NCI-H524 (cell line): Measurements from ENCODE around the gene DCTD.

Experiments used
- DNase-seq, 2 experiments: peaks; one replicate each; lab custom pipeline; 2025; lab: John Stamatoyannopoulos, UW

DCTD gene

DNA sequence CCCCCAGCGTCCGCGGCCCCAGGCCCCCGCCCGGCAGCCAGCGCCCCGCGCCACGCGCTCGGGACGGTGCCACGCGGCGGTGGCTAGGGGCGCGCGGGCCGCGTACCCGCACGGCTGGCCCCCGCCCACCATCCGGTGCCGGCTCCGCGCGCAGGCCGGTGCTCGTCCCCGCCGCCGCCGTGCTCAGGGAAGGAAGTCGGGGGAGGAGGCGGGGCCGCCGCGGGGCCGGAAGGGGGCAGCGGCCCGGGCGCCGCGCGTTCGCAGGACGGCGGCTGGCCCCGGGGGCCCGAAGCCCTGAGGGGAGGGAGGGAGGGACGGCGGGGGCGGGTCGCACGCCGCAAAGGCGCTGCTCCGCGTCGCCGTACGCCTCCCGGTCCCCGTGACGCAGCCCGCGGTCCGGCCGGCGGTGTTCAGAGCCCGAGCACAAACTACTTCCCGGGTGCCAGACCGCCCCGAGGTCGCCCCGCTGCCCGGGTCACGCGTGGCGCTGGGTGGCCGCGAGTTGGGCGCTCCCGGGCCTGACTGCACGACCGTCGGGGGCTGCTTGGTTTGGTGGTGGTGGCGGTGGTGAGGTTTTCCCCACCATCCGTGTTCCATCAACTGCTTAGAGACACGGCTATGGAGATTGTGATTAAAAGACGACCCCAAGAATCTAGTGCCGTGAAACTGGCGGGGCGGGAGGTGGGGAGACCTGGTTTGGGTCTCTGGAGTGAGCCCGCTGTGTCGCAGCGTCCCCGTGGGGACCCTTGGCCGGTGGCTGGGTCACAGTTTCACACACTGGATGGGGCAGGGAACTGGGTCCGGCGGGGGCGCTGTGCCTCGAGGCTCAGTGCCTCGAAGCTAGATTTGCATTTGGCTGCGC, at the start of gene DCTD:
TSS of gene DCTD (minus strand) at position 205 of the 862 bp plus-strand sequence. CDS start 1,818 bp downstream, outside the sequence.
- DNase-seq: peak; percentile 43 to 44

DNA sequence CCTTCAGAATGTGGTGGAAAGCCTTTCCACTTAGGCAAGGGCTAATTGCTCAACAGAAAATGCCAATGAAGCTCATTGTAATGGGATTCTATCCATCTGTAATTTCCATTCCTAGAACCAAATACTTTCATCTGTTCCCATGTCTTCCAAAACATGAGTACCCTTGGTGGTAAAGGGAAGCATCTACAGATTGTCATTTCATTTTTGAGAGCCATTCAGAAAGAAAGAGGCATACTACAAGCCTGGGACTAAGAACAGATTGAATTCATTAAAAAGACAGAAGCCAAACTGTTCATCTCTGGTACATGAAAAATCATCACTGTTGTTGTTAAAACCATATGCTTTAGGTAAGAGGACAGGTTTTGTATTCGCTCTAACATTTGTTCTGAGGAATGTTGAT, 43.6 kb upstream of the DCTD start:
- DNase-seq: no peak

DNA sequence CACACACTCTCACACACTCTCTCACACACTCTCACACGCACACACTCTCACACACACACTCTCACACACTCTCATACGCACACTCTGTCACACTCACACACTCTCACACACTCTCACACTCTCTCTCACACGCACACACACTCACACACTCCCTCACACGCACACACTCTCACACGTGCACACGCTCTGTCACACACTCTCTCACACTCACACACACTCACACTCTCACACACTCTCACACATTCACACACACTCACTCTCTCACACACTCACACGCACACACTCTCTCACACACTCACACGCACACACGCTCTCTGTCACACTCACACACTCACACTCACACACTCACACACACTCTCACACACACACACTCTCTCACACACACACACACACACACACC, 43.0 kb upstream of the DCTD start:
- DNase-seq: no peak

DNA sequence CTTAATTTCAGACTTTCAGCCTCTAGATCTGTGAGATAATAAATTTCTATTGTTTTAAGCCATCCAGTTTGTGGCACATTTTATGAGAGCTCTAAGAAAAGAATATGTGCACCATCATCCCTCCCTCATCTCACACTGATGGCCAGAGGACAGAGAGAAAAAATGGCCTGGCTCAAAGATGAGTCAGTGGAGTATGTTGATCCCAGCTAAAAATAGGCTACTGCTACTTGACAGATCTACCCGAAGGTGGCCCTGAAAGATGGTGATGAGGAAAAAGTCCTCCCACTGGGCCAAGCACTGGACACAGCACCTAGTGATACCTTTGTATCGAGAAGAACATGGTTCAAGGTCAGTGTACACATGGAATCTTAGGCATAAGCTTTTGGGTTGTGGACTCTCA, 38.2 kb upstream of the DCTD start:
- no peak for DNase-seq

DNA sequence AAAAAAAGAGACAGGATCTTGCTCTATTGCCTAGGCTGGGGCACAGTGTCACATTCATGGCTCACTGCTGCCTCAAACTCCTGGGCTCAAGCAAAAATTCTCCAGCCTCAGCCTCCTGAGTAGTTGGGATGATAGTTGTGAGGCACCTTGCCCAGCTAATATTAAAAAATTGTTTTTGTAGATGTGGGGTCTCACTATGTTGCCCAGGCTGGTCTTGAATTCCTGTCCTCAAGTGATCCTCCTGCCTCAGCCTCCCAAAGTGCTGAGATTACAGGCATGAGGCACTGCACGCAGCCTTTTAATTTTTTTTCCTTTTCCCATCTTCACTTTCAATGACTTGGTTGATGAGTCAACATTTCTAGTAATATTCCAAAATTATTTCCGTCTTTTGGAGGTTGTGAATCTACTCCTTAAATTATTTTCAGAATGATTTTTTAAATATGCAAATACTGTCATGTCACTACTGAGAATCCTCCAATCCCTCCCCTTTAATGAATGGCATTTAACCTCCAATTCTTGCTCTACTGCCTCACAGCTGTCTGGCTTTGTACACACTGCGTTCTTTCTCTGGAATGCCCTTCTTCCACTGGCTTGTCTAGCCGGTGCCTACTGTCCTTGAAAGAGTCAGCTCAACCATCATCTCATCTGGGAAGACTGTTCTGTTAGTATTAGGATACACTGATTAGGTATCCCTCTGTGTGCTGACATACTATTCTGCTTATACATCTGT, 27.5 kb upstream of the DCTD start:
- DNase-seq: no peak

DNA sequence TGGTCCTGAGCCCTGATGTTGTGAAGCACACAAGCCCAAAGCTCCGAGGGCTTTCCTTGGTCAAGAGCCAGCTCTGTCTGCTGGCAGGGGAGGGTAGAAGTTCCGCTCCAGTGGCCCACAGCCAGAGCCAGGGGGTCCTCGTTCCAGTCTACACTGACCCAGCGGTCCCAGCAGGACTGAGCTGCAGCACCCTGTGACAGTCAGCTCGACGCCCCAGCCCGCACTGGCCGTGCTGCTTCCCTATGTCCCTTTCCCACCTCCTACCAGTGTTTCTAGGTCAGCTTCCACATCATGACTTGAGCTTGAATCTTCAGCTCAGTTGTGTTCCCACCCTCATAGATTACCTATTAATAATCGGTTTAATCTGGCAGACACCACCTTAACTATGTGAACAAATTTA, 22.5 kb upstream of the DCTD start:
- no peak for DNase-seq

DNA sequence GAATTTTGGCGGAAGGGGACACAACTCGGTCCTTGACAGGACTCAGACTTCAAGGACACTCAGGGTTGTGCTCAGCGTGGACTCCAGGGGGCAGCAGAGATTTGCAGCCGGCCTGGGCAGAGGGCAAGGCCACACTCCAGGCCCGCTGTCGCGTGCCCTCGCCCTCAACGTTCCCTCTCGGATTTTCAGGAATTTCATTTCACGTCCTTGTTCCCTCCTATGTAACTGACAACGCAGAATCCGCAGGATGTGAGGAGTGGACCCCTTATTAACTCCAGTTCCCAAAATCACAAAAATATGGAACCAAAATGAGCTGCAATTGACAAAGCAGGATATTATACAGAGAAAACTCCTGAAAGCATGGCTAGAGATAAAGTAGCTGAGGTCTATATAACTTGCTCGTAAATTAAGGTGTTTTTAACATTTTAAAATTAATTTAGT, 21.0 kb upstream of the DCTD start:
- DNase-seq: peak in 1 of 2 experiments; percentile 48

DNA sequence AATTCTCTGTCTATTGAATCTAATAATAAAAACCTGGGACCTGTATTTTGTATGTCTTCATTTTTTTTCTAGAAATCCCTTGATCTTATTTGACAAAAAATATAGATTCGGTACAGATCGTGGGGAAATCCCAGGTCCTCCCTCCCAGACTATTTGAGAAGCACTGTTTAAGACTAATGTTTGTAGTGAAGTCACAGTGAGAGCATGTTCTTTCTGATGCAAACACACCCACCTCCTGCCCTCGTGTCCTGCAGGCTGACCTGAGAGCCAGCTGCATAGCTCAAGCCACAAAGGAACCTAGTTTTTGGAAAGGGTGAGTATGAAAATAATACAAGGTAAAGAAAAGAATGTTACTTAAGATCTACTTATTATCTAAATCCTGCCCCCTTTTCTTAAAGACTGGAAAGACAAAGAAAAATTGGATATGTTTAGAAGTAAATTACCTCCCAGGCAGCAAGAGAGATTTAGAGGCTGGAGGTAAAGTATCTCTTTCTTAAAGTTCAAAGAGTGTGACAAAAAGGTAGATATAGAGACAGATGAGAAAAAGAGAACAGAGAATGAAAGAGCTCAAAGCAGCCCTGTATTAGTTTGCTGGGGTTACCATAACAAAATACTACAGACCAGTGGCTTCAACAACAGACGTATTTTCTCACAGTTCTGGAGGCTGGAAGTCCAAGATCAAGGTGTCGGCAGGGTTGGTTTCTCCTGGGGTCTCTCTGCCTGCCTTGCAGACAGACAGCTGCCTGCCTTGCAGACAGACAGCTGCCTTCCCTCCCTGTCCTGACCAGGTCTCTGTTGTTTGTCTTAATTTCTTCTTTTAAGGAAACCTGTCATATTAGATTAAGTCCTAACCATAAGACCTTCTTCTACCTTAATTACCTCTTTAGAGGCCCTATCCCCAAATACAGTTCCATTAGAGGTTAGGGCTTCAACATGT, 20.4 kb upstream of the DCTD start:
- no peak for DNase-seq

DNA sequence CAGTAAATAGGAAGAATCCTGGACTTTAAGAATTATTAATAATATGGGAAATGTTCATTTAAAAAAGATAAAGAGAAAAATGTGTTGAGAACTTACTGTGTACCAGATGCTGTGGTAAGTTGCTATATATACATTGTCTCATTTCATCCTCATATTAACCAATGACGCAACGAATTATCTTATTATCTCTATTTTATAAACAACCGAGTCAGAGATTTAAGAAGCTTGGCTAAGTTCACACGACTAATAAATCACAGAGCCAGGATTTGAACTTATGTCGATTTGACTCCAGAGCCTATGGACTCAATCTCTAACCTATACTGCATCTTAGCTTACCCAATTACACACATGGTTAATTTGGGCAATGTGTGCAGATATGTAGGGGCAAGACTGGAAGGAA, 15.5 kb upstream of the DCTD start:
- DNase-seq: no peak

DNA sequence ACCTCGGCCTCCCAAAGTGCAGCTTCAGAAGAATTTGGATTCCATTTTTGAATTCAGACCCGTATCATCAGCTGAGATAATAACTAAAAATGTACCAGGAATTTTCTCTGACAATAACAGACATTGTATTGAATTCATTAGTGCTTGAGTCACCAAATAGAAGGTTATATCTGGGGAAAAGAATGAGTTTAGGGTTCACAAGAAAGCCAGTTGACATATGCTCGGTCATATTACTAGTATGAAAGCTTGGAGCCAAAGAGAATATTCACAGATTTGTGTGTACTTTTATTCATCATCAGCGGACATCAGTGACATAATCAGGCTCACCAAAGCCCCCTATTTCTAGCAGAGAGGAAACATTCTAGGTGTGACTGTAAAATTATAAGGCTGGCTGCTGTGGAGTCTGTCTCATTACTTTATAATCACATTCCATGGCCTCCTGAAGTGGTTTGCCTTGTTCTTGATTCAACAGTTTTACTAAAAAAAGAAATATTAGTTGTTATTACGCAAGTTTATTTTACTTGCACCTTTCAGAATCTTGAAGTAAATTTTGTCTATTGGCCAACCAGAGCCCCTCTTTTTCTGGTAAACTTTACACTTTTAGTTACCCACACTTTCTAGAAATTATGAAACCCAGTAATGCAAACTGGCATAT, 14.6 kb upstream of the DCTD start:
- DNase-seq: no peak

DNA sequence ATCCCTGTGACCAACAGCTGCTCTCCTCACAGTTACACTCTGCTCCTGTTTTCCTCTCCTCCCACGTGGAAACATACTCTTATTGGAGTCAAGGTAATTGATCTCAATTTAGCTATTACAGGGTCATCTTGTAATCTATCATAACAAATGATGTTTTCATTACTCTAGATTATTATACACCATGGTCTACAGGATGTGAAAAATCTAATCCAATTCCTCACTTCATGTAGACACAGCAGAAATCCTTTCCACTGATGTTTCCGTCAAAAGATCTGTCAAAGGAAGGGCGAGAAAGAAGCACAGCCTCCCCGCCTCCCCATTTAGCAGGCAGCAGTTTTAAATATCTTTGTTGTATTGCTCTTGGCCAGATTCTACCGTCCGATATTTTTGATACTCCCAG, 13.7 kb upstream of the DCTD start:
- DNase-seq: no peak

DNA sequence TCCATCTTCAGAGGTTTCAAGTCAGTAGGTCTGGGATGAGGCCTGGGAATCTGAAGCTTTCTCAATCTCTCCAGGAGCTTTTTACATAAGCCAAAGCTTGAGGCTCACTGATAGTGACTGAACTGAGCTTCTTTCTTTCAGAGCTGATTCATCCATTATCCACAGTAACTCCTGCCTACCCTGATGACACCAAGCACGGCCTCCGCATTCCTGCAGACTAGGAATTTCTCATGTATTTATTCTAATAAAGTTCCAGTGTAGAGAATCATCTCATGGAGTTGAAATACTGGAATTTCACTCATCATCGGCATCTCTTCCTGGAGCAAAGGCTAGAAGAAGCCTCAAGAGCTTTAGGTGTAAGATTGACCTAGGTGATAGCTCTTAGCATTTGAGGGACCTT, 12.1 kb upstream of the DCTD start:
- DNase-seq: no peak

DNA sequence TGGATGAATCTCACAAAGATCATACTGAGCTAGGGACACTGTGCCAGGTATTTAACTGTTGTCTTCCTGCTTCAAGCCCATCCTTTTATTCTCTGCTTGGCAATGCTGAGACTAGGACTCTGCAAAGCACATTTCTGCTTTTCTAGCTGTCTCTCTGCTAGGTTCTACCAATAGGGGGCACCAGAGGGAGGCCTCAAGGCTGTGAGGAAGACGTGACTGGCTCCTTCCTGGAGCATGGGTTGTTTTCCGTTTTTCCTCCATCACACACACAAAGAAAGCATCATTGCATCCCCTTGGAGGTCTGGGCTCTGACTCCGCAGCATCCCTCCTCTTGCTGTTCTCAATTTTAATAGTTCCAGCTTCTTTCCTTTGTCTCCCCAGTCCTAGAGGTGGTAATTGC, 10.9 kb upstream of the DCTD start:
- no peak for DNase-seq

DNA sequence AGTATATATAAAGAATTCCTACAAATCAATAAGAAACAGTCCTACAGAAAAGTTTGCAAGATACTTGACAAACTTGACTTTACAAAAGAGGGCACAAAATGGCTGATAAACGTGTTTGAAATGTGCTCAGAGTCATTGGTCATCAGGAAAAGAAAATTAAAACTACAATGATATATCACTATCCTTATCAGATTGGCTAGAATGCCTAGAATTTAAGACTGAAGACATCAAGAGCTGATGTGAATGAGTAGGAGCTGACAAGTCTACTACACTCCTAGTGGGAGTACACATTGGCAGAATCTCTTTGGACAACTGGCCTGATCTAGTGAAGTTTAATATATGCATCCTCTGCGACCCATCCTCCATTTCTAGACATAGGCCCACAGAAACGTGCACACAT, 10.3 kb upstream of the DCTD start:
- DNase-seq: no peak

DNA sequence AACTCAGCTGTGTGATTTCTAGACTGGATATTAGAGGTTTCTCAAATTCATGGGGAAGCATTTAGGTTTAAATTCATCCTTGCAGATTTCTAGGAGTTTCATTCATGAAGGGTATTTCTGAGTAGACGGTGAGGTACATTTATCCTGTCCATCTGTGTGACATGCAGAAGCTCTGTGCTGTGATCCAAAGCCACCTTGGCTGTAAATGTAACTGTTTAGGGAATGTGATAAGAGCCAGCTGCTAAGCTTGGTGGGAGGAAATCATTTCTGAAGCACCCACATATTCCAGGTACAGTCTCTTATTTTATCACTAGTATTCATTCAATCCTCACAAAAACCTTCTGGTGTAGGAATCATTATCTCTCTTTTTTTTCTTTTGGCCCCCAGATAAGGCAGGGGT, 8.7 kb upstream of the DCTD start:
- no peak for DNase-seq

DNA sequence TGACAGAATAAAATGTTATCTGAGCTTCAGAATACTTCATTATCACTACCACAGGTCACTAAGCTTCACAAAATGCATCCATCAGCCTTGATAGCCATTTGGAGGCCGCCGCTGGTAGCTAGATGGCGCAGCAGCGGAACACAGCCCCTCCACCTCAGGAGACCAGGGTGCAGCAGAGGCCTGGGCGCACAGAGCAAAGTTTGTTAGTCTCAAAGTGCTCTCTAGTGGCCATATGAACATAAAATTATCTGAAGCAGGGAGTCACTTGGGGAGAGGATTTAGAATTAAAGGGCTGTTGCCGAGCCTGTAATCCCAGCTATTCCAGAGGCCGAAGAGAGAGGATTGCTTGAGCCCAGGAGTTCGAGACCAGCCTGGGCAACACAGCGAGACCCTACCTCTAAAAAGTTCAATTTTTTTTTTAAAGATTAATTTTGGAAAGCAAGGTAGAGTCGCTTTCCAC, 8.1 kb upstream of the DCTD start:
- DNase-seq: peak; percentile 69 to 82

DNA sequence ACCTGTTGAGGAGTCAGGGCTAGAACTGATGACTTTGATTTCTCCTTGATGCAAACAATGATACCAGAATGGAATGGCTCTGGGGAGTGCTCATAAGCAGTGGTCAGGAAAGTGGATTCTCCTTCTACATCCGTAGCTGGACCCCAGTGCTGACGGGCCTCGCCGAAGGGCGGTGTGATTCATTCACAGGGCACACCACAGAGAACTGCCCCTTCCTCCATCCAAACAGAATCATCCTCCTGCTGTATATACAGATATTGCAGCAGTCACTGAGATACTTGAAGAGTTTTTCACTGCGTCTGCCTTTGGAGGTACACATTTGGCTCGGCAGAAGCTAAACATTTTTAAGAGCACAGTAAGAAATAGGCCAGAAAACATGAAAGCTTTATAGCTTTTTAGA, 7.3 kb upstream of the DCTD start:
- no peak for DNase-seq

DNA sequence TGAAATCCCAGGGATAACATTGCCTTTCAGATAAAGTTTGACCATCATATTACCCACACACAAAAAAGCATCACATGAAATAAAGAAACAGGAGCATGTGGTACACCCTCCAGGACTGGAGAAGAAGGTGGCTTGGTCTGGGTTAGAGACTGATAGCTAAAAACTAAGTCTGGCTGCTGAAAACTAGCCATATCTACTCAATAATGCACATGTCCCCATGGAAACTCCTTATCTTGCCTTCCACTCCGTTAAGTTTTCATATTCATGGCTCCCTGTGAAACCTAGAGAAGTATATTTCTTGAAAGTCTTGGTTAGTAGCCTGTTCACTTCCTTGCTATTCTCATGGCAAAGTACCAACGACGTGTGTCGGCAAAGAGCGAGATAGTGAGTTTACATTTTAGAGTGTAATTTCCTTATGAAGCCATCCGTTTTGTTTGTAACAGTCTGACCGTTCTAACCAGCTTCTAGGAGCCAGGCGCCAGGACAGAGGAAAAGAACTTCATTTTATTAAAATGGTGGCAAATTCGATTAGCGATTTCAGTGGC, 6.7 kb upstream of the DCTD start:
- DNase-seq: no peak

DNA sequence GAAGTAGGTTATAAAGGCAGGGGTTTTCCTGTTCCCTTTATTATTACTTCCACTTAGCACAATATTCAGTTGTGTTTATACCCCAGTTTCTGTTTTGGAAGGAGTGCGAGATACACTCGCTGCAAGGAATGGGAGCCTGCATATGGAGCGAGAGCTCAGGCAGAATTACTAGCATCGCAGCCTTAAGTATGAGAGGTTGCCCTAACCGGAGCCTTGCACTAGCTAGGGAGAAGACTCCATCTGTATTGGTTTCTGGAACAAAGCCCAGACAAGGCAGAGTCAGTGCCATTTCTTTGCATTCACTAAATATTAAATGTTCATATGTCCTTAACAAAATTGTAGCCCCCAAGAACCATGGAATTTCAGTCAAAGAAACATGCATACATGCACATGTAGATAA, 6.2 kb upstream of the DCTD start:
- no peak for DNase-seq

DNA sequence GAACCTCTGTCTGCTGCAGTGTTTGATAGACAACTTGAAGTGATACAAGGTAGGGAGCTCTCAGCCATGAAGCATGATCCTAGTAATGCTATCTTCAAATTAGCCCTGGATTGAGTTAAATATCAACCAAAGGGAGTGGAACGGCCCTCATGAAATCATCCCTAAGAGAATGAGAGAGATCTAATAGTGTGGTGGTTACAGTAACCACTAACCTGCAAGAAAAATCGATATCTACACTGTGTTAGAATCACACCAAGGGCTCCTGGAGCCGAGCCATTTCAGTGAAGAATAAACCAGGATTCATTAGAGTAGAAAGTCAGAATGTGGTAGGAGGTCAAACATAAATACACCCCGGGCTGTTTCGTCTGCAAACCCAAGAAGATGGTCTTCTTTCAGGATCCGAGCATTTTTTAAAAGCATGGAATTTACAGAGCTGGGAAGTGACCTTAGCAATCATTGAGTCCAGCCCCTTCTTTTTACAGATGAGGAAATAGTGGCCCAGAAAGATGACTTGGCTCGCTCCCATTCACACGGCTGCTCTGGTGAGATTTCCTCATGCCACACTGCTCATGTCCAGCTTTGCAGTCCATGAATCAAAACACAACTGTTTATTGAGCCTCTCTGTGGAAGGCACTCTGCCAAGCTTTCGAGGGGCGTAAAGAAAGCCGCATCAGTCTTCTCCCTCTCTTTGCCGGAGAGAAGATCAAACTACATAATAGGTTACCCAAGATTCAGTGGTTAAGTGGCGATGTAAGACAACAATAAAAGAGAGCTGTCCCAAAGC, 5.5 kb upstream of the DCTD start:
- no peak for DNase-seq

DNA sequence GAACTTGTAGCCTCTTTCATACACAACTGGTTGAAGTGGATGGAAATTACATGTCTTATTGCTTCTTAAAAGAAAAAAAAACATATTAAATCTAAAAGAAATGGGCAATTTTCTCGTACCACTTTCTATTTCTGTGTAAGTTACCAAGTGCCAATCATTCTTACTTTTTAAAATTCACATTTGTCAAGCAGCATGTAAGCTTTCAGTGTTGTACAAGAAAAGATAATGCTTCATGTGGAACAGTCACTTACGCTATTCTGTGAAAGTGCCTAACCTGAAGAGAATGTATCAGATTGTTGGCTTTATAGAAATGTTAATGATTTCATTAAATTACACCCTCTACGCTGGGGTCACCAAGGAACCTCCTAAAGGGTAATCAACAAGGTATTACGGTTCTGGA, 4.4 kb upstream of the DCTD start:
- no peak for DNase-seq
